ENCODE measurements around the gene TNIK.

The TNIK gene

GRCh38 chr3:171113716-171114115 is 346.5 kb downstream of the TNIK start:
- no peak for DNase-seq

DNA sequence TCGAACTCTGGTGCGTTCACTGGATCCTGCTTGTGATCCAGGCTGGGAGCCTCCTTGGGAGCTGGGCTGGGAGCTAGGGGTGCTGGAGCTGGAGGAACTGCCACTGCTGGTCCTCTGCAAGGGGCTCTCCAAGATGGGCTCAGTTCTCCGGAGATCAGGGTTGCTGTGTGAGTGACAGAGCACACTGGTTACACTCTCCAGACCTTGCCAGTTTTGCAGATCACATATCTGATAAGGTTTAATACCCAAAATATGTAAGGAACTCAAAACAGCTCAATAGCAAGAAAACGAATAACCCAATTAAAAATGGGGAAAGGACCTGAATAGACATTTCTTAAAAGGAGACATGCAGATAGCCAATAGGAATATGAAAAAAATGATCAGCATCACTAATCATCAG is 349.5 kb downstream of the TNIK start:
- DNase-seq, result no peak

- DNase-seq, result no peak
These were observed 352.1 kb downstream of the TNIK start for GRCh38 chr3:171108066-171108465.

GRCh38 chr3:171103185-171103584 is 357.0 kb downstream of the TNIK start:
- DNase-seq, result no peak

DNA sequence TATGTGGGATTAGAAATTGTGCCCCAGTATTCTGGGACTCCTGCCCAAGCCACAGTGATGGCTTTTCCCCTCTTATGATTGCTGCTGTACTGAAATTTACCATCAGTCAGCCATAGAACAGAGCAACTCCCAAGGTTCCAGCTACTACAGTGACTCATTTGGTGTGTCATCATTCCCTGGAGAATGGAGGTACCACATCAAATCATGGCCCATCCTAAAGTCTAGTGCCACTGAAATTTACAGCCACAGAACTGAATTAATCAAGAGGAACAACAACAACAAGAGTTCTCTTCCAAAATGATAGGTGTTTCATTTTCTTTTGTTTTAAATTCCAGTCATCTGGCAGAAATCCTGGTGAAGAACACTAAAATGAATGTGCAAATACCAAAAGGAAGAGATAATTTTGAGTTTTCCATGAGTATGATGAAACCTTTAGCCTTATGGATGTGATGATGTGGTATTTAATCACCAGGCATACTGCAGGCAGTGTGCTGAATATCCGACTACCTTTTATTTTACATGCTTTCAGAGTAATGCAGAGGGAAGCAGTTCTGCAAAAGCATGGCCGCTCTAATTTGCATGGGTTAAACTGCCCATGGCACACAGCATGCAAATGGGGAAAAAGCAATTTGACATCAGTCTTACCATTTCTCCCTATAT is 358.1 kb downstream of the TNIK start:
- DNase-seq, result no peak

DNA sequence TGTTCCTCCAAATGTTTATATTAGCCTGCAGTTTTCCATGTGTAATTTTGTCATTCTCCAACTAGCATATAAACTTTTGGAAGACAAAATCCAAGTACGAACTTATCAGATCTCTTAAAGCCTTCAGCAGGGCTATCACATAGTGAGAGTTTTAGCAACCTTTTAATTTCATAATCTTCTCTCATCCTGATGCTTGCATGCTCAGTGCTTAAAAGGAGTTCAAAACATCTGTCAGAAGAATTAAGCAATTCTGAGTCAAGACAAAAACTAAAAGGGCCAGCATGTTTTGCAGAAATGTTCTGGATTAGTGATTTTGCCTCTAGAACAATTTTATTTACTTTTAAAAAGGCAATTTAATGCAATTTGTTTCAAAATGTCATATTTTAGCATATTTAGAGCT is 360.3 kb downstream of the TNIK start:
- DNase-seq, result no peak

DNA sequence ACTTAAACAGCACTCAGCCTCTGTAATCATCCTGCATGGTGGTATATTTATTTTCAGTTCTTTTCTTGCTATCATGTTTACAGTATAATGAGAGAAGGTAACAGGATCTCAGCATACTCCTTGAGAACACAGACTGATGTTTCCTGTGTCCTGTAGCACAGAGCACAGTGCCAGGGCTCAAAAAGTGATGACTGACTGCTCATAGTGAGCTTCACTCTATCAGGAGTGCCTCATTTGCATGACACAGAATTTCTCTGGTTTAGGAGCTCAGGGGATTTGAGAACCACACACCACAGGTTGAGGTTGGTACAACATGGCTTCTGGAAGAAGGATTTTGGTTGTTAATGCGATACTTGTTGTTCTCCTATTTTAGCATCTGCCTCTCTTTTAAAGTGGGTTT is 365.1 kb downstream of the TNIK start:
- no peak for DNase-seq

GRCh38 chr3:171094411-171094810 is 365.8 kb downstream of the TNIK start:
- no peak for DNase-seq

DNA sequence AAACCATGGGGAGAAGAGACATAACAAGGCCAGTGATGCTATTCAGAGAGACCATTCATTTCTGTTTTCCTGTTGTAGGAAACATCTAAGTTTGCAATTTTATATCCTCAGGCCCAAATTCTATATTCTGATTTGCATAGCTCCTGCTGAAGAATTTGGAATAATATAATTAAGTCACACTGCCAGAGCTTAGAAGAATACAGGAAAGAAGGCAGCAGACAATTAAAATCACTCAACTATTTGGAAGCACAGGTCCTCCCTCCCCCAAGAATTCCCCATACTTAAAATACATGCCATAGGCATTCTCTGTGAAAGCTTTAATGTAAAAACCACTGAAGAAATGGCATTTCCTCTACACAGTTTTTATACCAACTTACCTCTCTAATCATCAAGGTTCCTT is 366.7 kb downstream of the TNIK start:
- DNase-seq, result no peak

DNA sequence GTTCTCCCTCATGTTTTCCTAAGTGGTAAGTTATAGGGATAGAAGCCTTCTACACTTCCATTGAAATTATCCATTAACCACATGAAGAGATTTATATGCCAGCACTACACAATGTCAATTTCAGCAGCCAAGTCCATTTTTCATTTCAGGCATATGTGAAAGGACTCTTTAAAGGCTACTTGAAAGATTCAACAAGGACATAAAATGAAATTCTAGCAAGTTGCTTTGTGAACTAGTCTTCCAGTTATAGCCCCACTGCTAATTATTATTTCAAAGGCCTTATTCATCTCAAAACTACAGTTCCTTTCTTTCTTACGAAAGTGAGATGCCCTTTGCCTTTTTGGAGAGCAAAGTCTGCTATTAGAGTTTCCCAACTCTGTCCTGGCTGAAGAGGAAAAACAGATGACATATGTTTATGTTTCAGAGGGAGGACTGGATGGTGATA is 367.7 kb downstream of the TNIK start:
- DNase-seq, result no peak

DNA sequence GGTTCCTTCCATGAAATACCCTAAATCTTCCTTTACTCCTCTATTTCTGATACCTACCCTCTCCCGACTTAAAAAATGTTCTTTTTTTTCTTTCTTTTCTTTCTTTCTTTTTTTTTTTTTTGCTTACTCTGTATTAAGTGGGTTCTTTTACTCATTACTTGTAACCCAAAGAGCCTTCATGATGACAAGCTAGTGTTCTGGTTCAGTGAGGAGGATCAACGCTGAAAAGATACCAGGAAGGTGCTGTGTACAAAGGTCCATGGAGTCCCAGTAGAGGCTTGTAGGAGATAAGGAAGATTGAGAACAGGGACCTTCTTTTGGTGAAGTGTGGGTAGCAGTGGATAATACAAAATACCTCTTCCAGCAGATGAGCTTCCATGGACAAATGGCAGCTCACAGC is 369.9 kb downstream of the TNIK start:
- no peak for DNase-seq

- DNase-seq, result peak in 2 of 58 donors; percentile 10 to 11
These were observed 371.0 kb downstream of the TNIK start for GRCh38 chr3:171088964-171089754.

DNA sequence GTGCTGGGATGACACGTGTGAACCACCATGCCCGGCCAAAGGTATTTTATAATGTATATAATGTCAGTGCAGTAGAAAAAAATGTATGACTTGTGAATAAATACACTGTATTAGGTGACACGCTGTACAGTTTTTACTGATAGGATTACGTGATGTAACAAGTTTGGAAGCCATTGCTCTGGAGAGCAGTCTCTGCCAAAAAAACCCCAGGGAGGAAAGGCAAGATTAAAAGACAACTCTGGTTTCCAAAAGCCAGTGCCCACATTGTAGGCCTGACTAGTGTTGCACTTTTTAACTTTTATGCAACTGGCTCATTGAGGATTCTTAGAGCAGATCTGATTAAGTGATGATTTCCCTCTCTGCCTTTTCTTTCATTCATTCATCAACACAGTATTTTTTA is 371.7 kb downstream of the TNIK start:
- no peak for DNase-seq

DNA sequence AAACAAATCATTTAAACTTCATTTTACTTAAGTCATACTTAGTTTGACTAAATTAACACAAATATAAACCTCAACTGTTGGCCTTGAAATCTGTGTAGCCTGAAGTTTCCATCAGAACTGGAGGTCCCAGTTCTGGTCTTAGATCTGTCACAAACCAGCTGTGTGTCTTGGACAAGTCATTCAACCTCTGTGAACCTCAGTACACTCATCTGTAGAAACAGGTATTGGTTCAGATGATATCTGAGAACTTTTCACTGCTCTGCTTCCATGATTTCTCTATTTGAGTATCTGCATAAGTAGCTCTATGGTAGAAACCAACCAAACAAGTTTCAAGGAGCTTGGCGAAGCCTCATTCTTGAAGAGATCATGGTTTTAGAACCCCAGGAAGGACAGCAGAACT is 373.3 kb downstream of the TNIK start:
- no peak for DNase-seq

- no peak for DNase-seq
These were observed 382.9 kb downstream of the TNIK start for GRCh38 chr3:171077261-171077660.

- no peak for DNase-seq
These were observed 387.8 kb downstream of the TNIK start for GRCh38 chr3:171072432-171072831.

DNA sequence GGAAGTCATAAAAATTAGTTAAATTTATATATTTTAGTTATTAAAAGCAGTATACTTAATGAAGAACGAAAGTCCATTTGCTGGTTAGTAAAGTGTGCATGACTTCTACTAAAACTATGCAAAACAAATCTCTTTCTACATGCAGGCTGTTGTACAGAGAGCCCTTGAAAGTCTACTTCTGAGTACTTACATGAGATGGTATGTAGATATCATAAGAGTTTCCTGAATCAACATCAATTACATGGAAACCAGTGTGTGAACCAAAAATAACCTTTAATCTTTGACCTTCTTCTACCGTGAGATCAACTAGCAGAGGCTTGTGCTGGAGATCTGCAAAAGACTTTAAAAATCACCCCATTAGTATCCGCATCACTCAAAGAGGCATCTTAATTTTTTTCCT is 391.5 kb downstream of the TNIK start:
- no peak for DNase-seq

DNA sequence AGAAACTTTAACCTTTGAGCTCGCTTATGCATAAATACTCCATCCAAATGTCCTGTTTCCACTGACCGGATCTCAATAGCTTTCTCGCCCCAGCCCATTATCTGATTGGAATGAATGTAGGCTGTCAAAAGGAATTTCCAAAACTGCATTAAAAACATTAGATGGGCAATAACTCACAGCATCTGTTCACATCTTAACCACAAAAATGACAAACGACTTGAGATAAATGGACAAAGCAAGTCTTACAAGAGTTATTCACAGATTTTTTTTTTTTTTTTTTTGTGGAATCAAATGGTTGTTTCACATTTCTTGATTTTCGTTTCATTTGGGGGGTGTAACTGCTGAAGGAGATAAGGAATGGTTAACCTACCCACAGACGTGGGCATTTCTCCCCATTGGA is 394.0 kb downstream of the TNIK start:
- no peak for DNase-seq

DNA sequence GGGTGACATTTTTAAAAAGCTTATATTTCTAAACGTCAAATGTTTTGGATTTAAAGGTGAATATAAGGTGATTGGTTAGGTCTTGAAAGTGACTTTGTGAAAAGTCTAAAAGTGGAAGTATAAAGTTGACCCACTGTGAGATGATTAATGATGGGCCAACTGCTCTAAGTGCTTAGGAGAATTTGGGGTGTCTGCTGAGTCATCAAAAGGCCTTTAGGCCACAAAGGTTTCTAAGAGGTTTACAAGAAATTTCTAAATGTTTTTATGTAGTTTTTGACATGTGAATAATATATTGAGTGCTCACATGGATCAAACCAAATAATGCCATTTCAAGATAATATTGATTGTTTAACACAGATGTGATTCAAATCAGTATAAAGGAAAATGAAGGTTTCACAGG is 394.5 kb downstream of the TNIK start:
- no peak for DNase-seq

DNA sequence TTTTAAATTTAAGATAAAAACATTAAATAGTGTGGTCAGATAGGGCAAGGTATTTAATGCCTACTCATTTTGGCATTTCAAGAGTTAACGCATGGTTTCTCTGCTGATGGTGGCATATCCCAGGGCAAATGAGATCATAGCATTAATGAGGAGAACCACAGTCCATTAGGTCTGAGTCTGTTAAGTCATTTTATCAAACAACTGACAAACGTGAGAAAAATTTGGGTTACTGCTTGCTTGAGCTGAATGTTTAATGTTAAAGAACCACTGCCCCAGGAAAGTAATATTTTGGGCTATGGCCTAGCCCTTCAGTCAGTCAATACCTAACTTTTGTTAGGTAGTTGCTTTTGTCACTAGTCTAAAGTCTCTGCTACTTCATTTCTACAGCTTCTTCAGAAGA is 395.7 kb downstream of the TNIK start:
- DNase-seq, result no peak

DNA sequence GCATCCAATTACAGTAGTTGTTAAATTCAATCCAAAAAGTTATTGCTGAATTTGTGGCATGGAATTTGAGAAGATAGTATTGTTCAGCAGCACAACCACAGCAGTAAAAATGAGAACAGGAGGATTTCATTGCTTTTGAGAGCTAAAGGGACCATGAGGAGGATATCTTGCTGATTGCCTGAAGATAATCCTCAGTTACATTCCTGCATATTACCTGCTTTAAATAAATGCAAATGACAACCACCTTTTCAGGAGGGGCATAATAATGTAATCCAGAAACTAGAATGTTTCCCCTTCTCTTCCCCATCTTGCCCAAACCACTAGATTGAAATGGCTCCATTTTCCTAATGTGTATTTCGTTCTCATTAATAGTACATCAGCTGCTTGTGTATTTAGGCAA is 398.5 kb downstream of the TNIK start:
- no peak for DNase-seq

- DNase-seq, result no peak
These were observed 400.2 kb downstream of the TNIK start for GRCh38 chr3:171059978-171060377.
